Prostate gland (tissue), 2 donors: ENCODE measurements around the gene AOPEP.

ENCODE experiments used
- CTCF ChIP-seq, 4 experiments: fragments of 200-600 bp in 2 of 4; fragments of 450-650 bp in 2 of 4; sonication (generic) in 2 of 4; IDR thresholded peaks; 1 replicate in 3 of 4; 2 replicates in 1 of 4; pipeline ENCODE4 v1.5.1; 2016 to 2019; ENCODE audit warnings: antibody characterized with exemption in 4 of 4, mild to moderate bottlenecking in 2 of 4, moderate library complexity in 2 of 4
- POLR2AphosphoS5 ChIP-seq: sonication (generic); formaldehyde crosslinking; IDR thresholded peaks from one replicate; pipeline ENCODE4 v1.6.1; 2017; ENCODE audit warnings: antibody characterized with exemption

DNA sequence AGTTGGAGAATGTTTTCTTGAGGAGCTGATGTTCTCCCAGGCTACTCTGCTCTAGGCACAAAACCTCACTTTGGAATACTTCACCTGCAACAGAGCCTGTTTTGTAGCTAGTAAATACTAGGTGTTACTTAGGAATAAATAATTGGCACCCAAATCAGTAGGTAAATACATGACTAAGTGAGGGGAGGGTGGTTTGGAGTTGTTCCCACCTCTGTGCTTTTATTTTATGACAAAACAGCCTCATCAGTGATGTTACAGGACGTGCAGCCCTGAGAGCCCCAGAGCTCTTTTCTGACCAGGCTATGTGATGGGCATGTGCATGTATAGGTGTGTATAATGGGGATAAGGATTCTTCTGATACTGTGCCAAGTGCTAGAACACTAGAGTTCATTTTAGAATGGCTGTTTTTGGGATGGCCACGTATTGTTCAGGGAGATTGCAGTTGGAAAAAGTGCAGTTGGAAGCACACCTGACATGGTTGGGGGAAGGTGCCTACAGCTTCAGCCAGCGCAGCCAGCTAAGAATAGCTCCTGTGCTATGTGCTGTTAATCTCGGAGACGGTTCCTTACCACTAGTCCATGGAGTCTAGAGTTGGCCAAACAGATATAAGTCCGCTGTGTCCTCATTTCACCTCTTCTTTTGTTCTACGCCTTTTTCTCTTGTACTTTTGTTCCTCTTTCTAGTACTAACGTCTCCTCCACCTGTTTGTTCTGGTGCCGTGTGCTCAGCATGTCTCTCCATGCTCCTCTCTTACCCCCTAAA is 306.3 kb downstream of the AOPEP start:
- TF ChIP-seq CTCF (IDR thresholded peaks at IDR 0.05) (no peak), POLR2AphosphoS5 (no peak)
